Measurements from ENCODE around the gene CEP152.

Gene CEP152

GRCh38 chr15:48825075-48825474 is 14.2 kb upstream of the CEP152 start:
- TF ChIP-seq FOXM1 (IDR thresholded peaks at IDR 0.05; ENCODE audit: borderline replicate concordance) (no peak), L3MBTL2 (conservative IDR thresholded peaks at IDR 0.05) (no peak), FOXA1 (IDR thresholded peaks at IDR 0.05) (no peak), ELF4 (IDR thresholded peaks at IDR 0.05) (no peak), SP1 (IDR thresholded peaks at IDR 0.05) (no peak), ZNF384 (IDR thresholded peaks at IDR 0.05) (no peak), TARDBP (IDR thresholded peaks at IDR 0.05) (no peak), FOXK2 (IDR thresholded peaks at IDR 0.05) (no peak), ARNT (IDR thresholded peaks at IDR 0.05) (no peak), CTBP1 (IDR thresholded peaks at IDR 0.05; ENCODE audit: borderline replicate concordance) (no peak), SUZ12 (IDR thresholded peaks at IDR 0.05) (no peak), LEF1 (IDR thresholded peaks at IDR 0.05; ENCODE audit: borderline replicate concordance) (no peak), NFRKB (IDR thresholded peaks at IDR 0.05) (no peak), HDGF (IDR thresholded peaks at IDR 0.05; ENCODE audit: borderline replicate concordance) (no peak)
- TF ChIP-seq, protein P1, sequence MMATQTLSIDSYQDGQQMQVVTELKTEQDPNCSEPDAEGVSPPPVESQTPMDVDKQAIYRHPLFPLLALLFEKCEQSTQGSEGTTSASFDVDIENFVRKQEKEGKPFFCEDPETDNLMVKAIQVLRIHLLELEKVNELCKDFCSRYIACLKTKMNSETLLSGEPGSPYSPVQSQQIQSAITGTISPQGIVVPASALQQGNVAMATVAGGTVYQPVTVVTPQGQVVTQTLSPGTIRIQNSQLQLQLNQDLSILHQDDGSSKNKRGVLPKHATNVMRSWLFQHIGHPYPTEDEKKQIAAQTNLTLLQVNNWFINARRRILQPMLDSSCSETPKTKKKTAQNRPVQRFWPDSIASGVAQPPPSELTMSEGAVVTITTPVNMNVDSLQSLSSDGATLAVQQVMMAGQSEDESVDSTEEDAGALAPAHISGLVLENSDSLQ (IDR thresholded peaks at IDR 0.05), result no peak
- CTCF ChIA-PET, result no interaction called here
- no peak for DNase-seq (ENCODE audit: extremely low spot score)

DNA sequence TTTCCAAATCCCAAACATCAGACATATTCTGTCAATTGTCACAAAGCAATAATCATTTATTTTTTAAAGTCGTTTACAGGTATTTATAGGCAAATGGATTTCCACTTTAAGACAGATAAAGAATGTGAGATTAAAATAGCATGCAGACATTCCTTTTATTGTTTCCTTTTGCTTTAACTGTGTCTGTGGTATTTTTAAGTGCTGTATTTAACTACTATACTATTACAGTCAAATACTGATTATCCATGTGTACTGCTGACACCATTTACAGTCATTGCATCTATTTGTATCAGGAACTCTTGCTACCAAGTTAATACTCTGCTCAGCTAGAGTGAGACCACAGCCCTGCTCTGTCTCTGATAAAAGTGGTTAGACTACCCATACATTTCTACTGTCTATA is 12.8 kb upstream of the CEP152 start:
- TF ChIP-seq FOXM1 (IDR thresholded peaks at IDR 0.05; ENCODE audit: borderline replicate concordance), result no peak
- TF ChIP-seq, protein P1 (IDR thresholded peaks at IDR 0.05), result no peak
- POLR2A ChIA-PET, result interaction anchor here (1.2 kb wide), 1 partner anchor 13 kb away, joined by 6 read pairs; the partner anchor contains the start of gene CEP152
- no peak for DNase-seq (ENCODE audit: extremely low spot score)
- CTCF ChIA-PET, result no interaction called here

More at GRCh38 chr15:48825075-48825474, 14.2 kb upstream of the CEP152 start:
- POLR2A ChIA-PET, result no interaction called here

DNA sequence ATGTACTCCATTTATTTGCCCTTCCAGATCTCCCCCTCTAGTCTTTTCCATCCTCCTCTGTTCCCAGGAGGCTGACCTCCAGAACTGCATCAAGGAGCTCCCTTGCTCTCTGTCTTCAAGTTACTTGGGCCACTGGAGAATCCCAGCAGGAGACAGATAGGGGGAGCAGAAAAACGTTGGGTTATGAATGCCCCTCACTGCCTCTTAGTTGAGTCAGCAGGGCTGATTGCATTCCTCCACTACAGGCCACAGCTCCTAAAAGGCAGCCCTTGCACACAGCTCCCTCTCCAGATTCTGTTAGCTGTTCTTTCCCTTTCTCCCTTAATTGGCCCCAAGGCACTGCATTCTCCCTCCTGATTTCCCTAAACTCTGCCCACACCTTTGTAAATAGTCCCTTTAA is 12.4 kb upstream of the CEP152 start:
- TF ChIP-seq FOXA1 (IDR thresholded peaks at IDR 0.05) (no peak), NFRKB (IDR thresholded peaks at IDR 0.05) (no peak), SUZ12 (IDR thresholded peaks at IDR 0.05) (no peak), FOXM1 (IDR thresholded peaks at IDR 0.05; ENCODE audit: borderline replicate concordance) (no peak)
- TF ChIP-seq, protein P1 (IDR thresholded peaks at IDR 0.05), result no peak
- no peak for DNase-seq (ENCODE audit: extremely low spot score)
- ChIA-PET POLR2A (interaction anchor here (1.2 kb wide), 1 partner anchor 12 kb away, joined by 6 read pairs; the partner anchor contains the start of gene CEP152), CTCF (interaction anchor here (0.7 kb wide), 1 partner anchor 12 kb away, joined by 3 read pairs; the partner anchor contains the start of gene CEP152)

DNA sequence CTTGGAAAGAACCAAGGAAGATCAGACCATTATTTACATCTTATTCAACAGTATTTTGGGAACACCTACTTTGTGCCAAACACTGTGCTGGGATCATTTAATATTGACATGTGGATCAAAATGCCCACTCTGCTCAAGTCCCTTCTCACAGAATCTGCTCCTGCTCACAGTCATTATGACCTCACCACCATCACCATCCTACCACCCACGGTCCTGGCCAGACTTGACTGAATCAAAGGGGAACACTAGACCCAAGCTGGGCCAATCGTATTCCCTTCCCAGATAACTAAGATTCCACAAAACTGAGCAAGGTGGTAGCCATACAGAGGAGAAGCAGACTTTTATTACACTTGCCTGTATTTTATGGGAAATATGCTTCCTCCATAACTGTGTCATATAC is 3.4 kb upstream of the CEP152 start:
- CTCF ChIA-PET, result interaction anchor here (0.6 to 0.8 kb wide), 2 partner anchors 8 to 365 kb away, joined by 3 to 6 read pairs; no protein-coding TSS in a partner anchor
- POLR2A ChIA-PET, result no interaction called here
- no peak for TF ChIP-seq CTBP1 (IDR thresholded peaks at IDR 0.05; ENCODE audit: borderline replicate concordance)
- TF ChIP-seq L3MBTL2 (conservative IDR thresholded peaks at IDR 0.05), result no peak
- TF ChIP-seq LEF1 (IDR thresholded peaks at IDR 0.05; ENCODE audit: borderline replicate concordance), result no peak
- TF ChIP-seq ARNT (IDR thresholded peaks at IDR 0.05), result no peak
- no peak for TF ChIP-seq FOXK2 (IDR thresholded peaks at IDR 0.05)
- TF ChIP-seq FOXA1 (IDR thresholded peaks at IDR 0.05), result no peak
- TF ChIP-seq BHLHE40 (IDR thresholded peaks at IDR 0.05; ENCODE audit: borderline replicate concordance), result no peak
- TF ChIP-seq SUZ12 (IDR thresholded peaks at IDR 0.05), result no peak
- no peak for TF ChIP-seq ELF4 (IDR thresholded peaks at IDR 0.05)
- no peak for TF ChIP-seq ZNF384 (IDR thresholded peaks at IDR 0.05)
- TF ChIP-seq FOXM1 (IDR thresholded peaks at IDR 0.05; ENCODE audit: borderline replicate concordance), result no peak
- TF ChIP-seq NFRKB (IDR thresholded peaks at IDR 0.05), result no peak
- TF ChIP-seq, protein P1 (IDR thresholded peaks at IDR 0.05), result no peak
- TF ChIP-seq TARDBP (IDR thresholded peaks at IDR 0.05), result no peak
- no peak for TF ChIP-seq HDGF (IDR thresholded peaks at IDR 0.05; ENCODE audit: borderline replicate concordance)
- TF ChIP-seq SP1 (IDR thresholded peaks at IDR 0.05), result no peak
- no peak for DNase-seq (ENCODE audit: extremely low spot score)

GRCh38 chr15:48811325-48811958 is 573 bp upstream of the CEP152 start:
- TF ChIP-seq FOXK2 (IDR thresholded peaks at IDR 0.05), result no peak
- TF ChIP-seq BHLHE40 (IDR thresholded peaks at IDR 0.05; ENCODE audit: borderline replicate concordance), result no peak
- TF ChIP-seq HDGF (IDR thresholded peaks at IDR 0.05; ENCODE audit: borderline replicate concordance), result no peak
- no peak for TF ChIP-seq SP1 (IDR thresholded peaks at IDR 0.05)
- TF ChIP-seq, protein P1 (IDR thresholded peaks at IDR 0.05), result no peak
- CTCF ChIA-PET, result interaction anchor here (0.9 kb wide), 1 partner anchor 12 kb away, joined by 3 read pairs; no protein-coding TSS in a partner anchor
- DNase-seq (ENCODE audit: extremely low spot score), result no peak
- POLR2A ChIA-PET, result interaction anchor here (0.7 to 1.6 kb wide), 12 partner anchors 10 to 344 kb away, joined by 3 to 6 read pairs (median 4); partner anchors contain the start of genes COPS2 and EID1
